ENCODE measurements around the gene TAF1A. TPM values are rescaled to one million over a fixed set of nuclear protein-coding genes. Genes with fewer than 3 reads are reported as not detected.

Gene TAF1A
- total RNA-seq, 4 donors from 2014 or later = 2.5 to 4.5 (median 3.9) TPM

GRCh38 chr1:222629921-222630535 lies 40.3 kb upstream of the TAF1A start:
- H3K9me3 ChIP-seq = no peaks in the 10 kb centered on the region
- TF ChIP-seq EP300 (IDR thresholded peaks at IDR 0.05) (no peak), CTCF (IDR thresholded peaks at IDR 0.05) (no peak), POLR2A (IDR thresholded peaks at IDR 0.05; ENCODE audit: low read depth) (no peak), POLR2AphosphoS5 (IDR thresholded peaks at IDR 0.05) (no peak)
- peaks cover 39 to 90% (median 82%) of the 10 kb centered on the region in 4 donors for H3K36me3 ChIP-seq
- no peak for DNase-seq (ENCODE audit: extremely low spot score)
- H3K27ac ChIP-seq (replicated peaks in 1 of 4) = no peak overlapping the region
- H3K27me3 ChIP-seq = no peaks in the 10 kb centered on the region
- no peaks in the 10 kb centered on the region for H3K4me1 ChIP-seq
- 92% methylated on average over 7 of the region's 7 CpGs for WGBS
- H3K4me3 ChIP-seq = no peak overlapping the region
- intact Hi-C loops (cut with DNase I) = no loop called here

- no peak for DNase-seq (ENCODE audit: extremely low spot score)
- Histone ChIP-seq H3K36me3 (peaks cover 34 to 91% (median 78%) of the 10 kb centered on the region in 4 donors), H3K4me3 (no peak overlapping the region), H3K9me3 (no peaks in the 10 kb centered on the region), H3K4me1 (no peaks in the 10 kb centered on the region), H3K27me3 (no peaks in the 10 kb centered on the region), H3K27ac (replicated peaks in 1 of 4) (no peak overlapping the region)
- no peak for TF ChIP-seq EP300 (IDR thresholded peaks at IDR 0.05)
- no peak for TF ChIP-seq POLR2A (IDR thresholded peaks at IDR 0.05; ENCODE audit: low read depth)
- no peak for TF ChIP-seq CTCF (IDR thresholded peaks at IDR 0.05)
- no peak for TF ChIP-seq POLR2AphosphoS5 (IDR thresholded peaks at IDR 0.05)
- intact Hi-C loops (cut with DNase I) = no loop called here
- WGBS = 84% methylated on average over 6 of the region's 6 CpGs
Measured at GRCh38 chr1:222627232-222627631, 37.5 kb upstream of the TAF1A start.

GRCh38 chr1:222624214-222624613 lies 34.5 kb upstream of the TAF1A start:
- H3K36me3 ChIP-seq = peaks cover 29 to 72% (median 62%) of the 10 kb centered on the region in 4 donors
- H3K4me3 ChIP-seq = no peak overlapping the region
- no peaks in the 10 kb centered on the region for H3K27me3 ChIP-seq
- peaks cover 3 to 15% (median 11%) of the 10 kb centered on the region in 4 donors for H3K4me1 ChIP-seq
- no peak overlapping the region for H3K27ac ChIP-seq (replicated peaks in 1 of 4)
- intact Hi-C loops (cut with DNase I) = no loop called here
- WGBS = 93% methylated on average over 7 of the region's 7 CpGs
- no peak for TF ChIP-seq EP300 (IDR thresholded peaks at IDR 0.05)
- no peak for DNase-seq (ENCODE audit: extremely low spot score)
- no peaks in the 10 kb centered on the region for H3K9me3 ChIP-seq

GRCh38 chr1:222623458-222623857 lies 33.7 kb upstream of the TAF1A start:
- TF ChIP-seq CTCF (IDR thresholded peaks at IDR 0.05) (no peak), POLR2A (IDR thresholded peaks at IDR 0.05; ENCODE audit: low read depth) (no peak), POLR2AphosphoS5 (IDR thresholded peaks at IDR 0.05) (no peak), EP300 (IDR thresholded peaks at IDR 0.05) (no peak)
- intact Hi-C loops (cut with DNase I) = no loop called here
- DNase-seq (ENCODE audit: extremely low spot score) = no peak
- Histone ChIP-seq H3K27ac (replicated peaks in 1 of 4) (no peak overlapping the region), H3K27me3 (no peaks in the 10 kb centered on the region), H3K4me1 (peaks cover 4 to 22% (median 18%) of the 10 kb centered on the region in 4 donors), H3K4me3 (no peak overlapping the region), H3K36me3 (peaks cover 21 to 64% (median 55%) of the 10 kb centered on the region in 4 donors), H3K9me3 (no peaks in the 10 kb centered on the region)

- peaks cover 4 to 22% (median 18%) of the 10 kb centered on the region in 4 donors for H3K4me1 ChIP-seq
- H3K27ac ChIP-seq (replicated peaks in 1 of 4) = no peak overlapping the region
- H3K9me3 ChIP-seq = no peaks in the 10 kb centered on the region
- no peaks in the 10 kb centered on the region for H3K27me3 ChIP-seq
- no peak for DNase-seq (ENCODE audit: extremely low spot score)
- no peak for TF ChIP-seq POLR2A (IDR thresholded peaks at IDR 0.05; ENCODE audit: low read depth)
- TF ChIP-seq EP300 (IDR thresholded peaks at IDR 0.05) = no peak
- no peak for TF ChIP-seq POLR2AphosphoS5 (IDR thresholded peaks at IDR 0.05)
- no peak for TF ChIP-seq CTCF (IDR thresholded peaks at IDR 0.05)
- intact Hi-C loops (cut with DNase I) = no loop called here
- 85% methylated on average over 5 of the region's 5 CpGs for WGBS
- H3K4me3 ChIP-seq = no peak overlapping the region
- peaks cover 14 to 57% (median 48%) of the 10 kb centered on the region in 4 donors for H3K36me3 ChIP-seq
Measured at GRCh38 chr1:222622765-222623164, 33.0 kb upstream of the TAF1A start.
